SK-N-MC (cell line): Measurements from ENCODE around the gene AQP12A.
"Not testable (repeated sequence)": the region's sequence is repeated elsewhere in the genome, so short reads cannot be mapped to it uniquely, and the experiment has no call there.

Experiments used
- EZH2 ChIP-seq: fragments of 200-600 bp; sonication (generic); IDR thresholded peaks from one replicate; pipeline ENCODE4 v1.6.1; 2017; ENCODE audit warnings: antibody characterized with exemption
- FOXP2 ChIP-seq: optimal IDR thresholded peaks from 2 replicates; pipeline ENCODE3; 2011; ENCODE audit warnings: mild to moderate bottlenecking, moderate library complexity; ENCODE audit not compliant: insufficient read depth; ENCODE audit errors: extremely low read length, control extremely low read depth
- POLR2AphosphoS5 ChIP-seq: IDR thresholded peaks from 2 replicates; pipeline ENCODE4 v1.6.1; 2012; ENCODE audit warnings: mild to moderate bottlenecking, low read depth, low read length, borderline replicate concordance

DNA sequence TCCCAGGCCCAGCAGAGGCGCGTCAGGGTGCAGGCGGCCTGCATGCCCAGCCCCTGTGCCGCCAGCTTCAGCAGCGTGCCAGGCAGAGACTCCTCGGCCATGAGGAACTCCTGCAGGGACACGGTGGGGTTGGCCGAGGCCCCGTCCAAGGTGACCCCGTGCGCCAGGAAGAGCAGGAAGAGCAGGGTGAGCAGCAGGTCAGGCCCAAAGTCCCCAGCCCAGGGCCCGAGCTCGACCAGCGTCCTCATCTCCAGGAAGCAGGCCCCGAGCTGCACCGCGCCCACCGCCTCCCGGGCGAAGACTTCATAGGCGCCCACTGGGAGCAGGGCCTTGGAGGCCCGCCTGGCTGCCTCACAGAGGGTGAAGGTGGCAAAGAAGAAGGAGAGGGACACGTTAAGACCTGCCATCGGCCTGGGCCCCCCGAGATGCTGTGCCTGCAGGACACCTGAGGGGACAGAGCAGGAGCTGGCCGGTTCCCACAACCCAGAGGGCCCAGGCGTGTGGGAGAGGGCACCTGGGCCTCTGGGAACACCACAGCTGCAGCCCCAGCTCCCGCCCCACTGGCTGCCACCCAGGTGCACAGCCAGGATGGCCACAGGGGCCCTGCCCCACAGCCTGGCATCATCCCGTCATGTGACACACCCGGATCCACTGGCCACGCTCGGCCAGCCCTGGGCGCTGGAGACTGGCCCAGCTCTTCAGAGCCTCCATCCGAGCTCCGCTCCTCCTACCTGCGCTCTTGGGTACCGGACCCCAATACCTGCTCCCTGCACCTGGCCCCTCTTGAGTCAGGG is 9.0 kb upstream of the AQP12A start, which contains the start of gene AQP12B:
- not testable (repeated sequence) for TF ChIP-seq POLR2AphosphoS5, EZH2, FOXP2
